ENCODE measurements around the gene ANO3. TPM values are rescaled to one million over a fixed set of nuclear protein-coding genes. Genes with fewer than 3 reads are reported as not detected.

The ANO3 gene
- total and polyA plus RNA-seq, 2 experiments from 2014 or later, result not detected

GRCh38 chr11:26688701-26689100 lies 356.8 kb downstream of the ANO3 start:
- H3K4me1 ChIP-seq (ENCODE audit: insufficient read depth), result no peaks in the 10 kb centered on the region
- Mint-ChIP-seq H3K9me3 (no peaks in the 10 kb centered on the region), H3K36me3 (ENCODE audit: low read depth) (no peaks in the 10 kb centered on the region), H3K4me3 (no peak overlapping the region), H3K27ac (no peak overlapping the region), H3K4me1 (no peaks in the 10 kb centered on the region), H3K27me3 (ENCODE audit: insufficient read depth, low read depth, poor library complexity) (no peaks in the 10 kb centered on the region)
- no peak overlapping the region for H2AFZ ChIP-seq
- no peaks in the 10 kb centered on the region for H3K79me2 ChIP-seq (replicated peaks; ENCODE audit: insufficient read depth)
- no peak overlapping the region for H3K4me3 ChIP-seq
- DNase-seq (ENCODE audit: low spot score), result no peak
- H3K9me2 ChIP-seq (ENCODE audit: insufficient read depth), result no peaks in the 10 kb centered on the region; the same call in 1 of the 2 replicates
- no peak for TF ChIP-seq ZNF114 (CRISPR knock-in tag; IDR thresholded peaks at IDR 0.05)
- TF ChIP-seq, protein P1, sequence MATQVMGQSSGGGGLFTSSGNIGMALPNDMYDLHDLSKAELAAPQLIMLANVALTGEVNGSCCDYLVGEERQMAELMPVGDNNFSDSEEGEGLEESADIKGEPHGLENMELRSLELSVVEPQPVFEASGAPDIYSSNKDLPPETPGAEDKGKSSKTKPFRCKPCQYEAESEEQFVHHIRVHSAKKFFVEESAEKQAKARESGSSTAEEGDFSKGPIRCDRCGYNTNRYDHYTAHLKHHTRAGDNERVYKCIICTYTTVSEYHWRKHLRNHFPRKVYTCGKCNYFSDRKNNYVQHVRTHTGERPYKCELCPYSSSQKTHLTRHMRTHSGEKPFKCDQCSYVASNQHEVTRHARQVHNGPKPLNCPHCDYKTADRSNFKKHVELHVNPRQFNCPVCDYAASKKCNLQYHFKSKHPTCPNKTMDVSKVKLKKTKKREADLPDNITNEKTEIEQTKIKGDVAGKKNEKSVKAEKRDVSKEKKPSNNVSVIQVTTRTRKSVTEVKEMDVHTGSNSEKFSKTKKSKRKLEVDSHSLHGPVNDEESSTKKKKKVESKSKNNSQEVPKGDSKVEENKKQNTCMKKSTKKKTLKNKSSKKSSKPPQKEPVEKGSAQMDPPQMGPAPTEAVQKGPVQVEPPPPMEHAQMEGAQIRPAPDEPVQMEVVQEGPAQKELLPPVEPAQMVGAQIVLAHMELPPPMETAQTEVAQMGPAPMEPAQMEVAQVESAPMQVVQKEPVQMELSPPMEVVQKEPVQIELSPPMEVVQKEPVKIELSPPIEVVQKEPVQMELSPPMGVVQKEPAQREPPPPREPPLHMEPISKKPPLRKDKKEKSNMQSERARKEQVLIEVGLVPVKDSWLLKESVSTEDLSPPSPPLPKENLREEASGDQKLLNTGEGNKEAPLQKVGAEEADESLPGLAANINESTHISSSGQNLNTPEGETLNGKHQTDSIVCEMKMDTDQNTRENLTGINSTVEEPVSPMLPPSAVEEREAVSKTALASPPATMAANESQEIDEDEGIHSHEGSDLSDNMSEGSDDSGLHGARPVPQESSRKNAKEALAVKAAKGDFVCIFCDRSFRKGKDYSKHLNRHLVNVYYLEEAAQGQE (IDR thresholded peaks at IDR 0.05; ENCODE audit: unreplicated experiment), result no peak
- TF ChIP-seq ZNF331 (CRISPR knock-in tag; IDR thresholded peaks at IDR 0.05; ENCODE audit: low read depth), result no peak
- TF ChIP-seq CTCF (conservative IDR thresholded peaks at IDR 0.05; ENCODE audit: low read depth in 2 of 2), result no peak
- TF ChIP-seq EZH2 (IDR thresholded peaks at IDR 0.05; ENCODE audit: low read depth, unreplicated experiment), result no peak
- no peak for TF ChIP-seq JUNB (IDR thresholded peaks at IDR 0.05; ENCODE audit: unreplicated experiment)
- TF ChIP-seq CREB1 (CRISPR knock-in tag; IDR thresholded peaks at IDR 0.05; ENCODE audit: low read depth), result no peak
- TF ChIP-seq POLR2AphosphoS5 (IDR thresholded peaks at IDR 0.05; ENCODE audit: low read depth), result no peak
- TF ChIP-seq, protein P2, sequence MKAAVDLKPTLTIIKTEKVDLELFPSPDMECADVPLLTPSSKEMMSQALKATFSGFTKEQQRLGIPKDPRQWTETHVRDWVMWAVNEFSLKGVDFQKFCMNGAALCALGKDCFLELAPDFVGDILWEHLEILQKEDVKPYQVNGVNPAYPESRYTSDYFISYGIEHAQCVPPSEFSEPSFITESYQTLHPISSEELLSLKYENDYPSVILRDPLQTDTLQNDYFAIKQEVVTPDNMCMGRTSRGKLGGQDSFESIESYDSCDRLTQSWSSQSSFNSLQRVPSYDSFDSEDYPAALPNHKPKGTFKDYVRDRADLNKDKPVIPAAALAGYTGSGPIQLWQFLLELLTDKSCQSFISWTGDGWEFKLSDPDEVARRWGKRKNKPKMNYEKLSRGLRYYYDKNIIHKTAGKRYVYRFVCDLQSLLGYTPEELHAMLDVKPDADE (IDR thresholded peaks at IDR 0.05), result no peak
- H3K4me2 ChIP-seq, result no peak overlapping the region
- no peaks in the 10 kb centered on the region for H4K20me1 ChIP-seq (replicated peaks; ENCODE audit: insufficient read depth)
- no peaks in the 10 kb centered on the region for H3F3A ChIP-seq (replicated peaks; ENCODE audit: low read depth)
- no peak for ATAC-seq
- no peaks in the 10 kb centered on the region for H3K36me3 ChIP-seq (ENCODE audit: insufficient read depth)
- H3K27ac ChIP-seq (ENCODE audit: low read depth), result no peak overlapping the region
- H3K27me3 ChIP-seq (ENCODE audit: insufficient read depth), result no peaks in the 10 kb centered on the region

DNA sequence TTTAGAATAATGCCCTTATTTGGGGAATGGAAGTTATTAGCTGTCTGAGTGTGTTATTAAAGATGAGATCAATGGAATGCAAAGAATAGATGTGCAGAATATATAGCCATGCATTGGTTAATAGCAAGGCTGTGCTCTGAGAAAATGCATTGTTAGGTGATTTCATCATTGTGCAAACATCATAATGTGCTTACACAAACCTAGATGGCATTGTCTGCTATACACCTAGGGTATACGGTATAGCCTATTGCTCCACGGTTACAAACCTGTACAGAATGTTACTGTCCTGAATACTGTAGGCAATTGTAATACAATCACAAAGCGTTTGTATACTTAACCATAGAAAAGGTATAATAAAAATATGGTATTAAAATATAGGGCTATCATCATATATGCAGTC lies 364.4 kb downstream of the ANO3 start:
- no peaks in the 10 kb centered on the region for H3K9me2 ChIP-seq (ENCODE audit: insufficient read depth)
- H3K36me3 ChIP-seq (ENCODE audit: insufficient read depth), result no peaks in the 10 kb centered on the region
- H3K4me2 ChIP-seq, result no peak overlapping the region
- no peaks in the 10 kb centered on the region for H3K79me2 ChIP-seq (replicated peaks; ENCODE audit: insufficient read depth)
- DNase-seq (ENCODE audit: low spot score), result no peak
- H3K4me1 ChIP-seq (ENCODE audit: insufficient read depth), result peaks cover 13% of the 10 kb centered on the region
- Mint-ChIP-seq H3K27ac (no peak overlapping the region), H3K4me1 (peaks cover 6% of the 10 kb centered on the region; the same call in 2 of the 3 replicates), H3K36me3 (ENCODE audit: low read depth) (no peaks in the 10 kb centered on the region), H3K27me3 (ENCODE audit: insufficient read depth, low read depth, poor library complexity) (no peaks in the 10 kb centered on the region), H3K4me3 (no peak overlapping the region), H3K9me3 (no peaks in the 10 kb centered on the region)
- no peak for ATAC-seq
- H4K20me1 ChIP-seq (replicated peaks; ENCODE audit: insufficient read depth), result no peaks in the 10 kb centered on the region
- no peaks in the 10 kb centered on the region for H3F3A ChIP-seq (replicated peaks; ENCODE audit: low read depth)
- H3K4me3 ChIP-seq, result no peak overlapping the region
- no peak overlapping the region for H2AFZ ChIP-seq
- no peak overlapping the region for H3K27ac ChIP-seq (ENCODE audit: low read depth)
- no peaks in the 10 kb centered on the region for H3K27me3 ChIP-seq (ENCODE audit: insufficient read depth)
- TF ChIP-seq CREB1 (CRISPR knock-in tag; IDR thresholded peaks at IDR 0.05; ENCODE audit: low read depth) (no peak), ZNF331 (CRISPR knock-in tag; IDR thresholded peaks at IDR 0.05; ENCODE audit: low read depth) (no peak), EZH2 (IDR thresholded peaks at IDR 0.05; ENCODE audit: low read depth, unreplicated experiment) (no peak)

Measured in GM23338 (cell line).